Fibroblast of peridontal ligament (primary cell): Measurements from ENCODE around the gene STRBP.
A peak's percentile ranks its signal among the peaks of the same experiment; 100 is the strongest.
"Not testable (repeated sequence)": the region's sequence is repeated elsewhere in the genome, so short reads cannot be mapped to it uniquely, and the experiment has no call there.

Source experiments
- DNase-seq: peaks from one replicate; pipeline ENCODE4 v3.0.0-alpha.2; 2010; ENCODE audit errors: extremely low read depth

Gene STRBP

DNA sequence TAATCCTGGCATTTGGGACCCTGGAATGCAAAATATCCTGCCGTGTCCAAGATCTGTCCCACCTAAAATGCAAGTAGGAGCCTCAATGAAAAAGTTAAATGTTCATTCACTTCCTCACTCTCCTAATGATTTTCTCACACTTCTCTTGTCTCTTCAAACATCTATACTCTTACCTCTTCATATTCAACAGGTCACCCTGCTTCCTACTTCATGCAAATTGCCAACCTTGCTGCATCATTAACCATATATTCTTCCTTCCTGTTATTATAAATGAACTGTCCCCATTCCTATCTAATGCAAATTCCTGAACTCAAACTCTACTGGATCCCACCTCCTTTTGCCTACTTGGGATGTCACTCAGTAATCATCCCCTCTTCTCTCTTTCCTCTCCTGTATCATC lies 74.4 kb downstream of the STRBP start:
- no peak for DNase-seq

DNA sequence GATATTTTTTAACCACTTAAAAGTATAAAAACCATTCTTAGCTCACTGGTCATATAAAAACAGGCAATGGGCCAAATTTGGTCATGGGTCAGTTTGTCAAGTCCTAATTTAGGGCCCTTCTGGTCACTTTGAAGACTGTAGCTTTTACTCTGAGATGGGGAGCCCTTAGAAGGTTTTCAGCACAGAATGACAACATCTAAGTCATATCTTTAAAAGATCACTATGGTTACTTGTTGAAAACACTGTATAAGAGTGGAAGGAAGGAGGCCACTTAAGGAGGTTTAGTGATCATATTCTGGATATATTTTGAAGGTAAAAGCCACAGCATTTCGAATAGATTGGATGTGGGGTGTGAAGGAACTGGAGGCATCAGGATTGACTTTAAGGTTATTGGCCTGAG lies 76.7 kb downstream of the STRBP start:
- DNase-seq: no peak

- no peak for DNase-seq
Observed at GRCh38 chr9:123191260-123191659, 77.1 kb downstream of the STRBP start.

DNA sequence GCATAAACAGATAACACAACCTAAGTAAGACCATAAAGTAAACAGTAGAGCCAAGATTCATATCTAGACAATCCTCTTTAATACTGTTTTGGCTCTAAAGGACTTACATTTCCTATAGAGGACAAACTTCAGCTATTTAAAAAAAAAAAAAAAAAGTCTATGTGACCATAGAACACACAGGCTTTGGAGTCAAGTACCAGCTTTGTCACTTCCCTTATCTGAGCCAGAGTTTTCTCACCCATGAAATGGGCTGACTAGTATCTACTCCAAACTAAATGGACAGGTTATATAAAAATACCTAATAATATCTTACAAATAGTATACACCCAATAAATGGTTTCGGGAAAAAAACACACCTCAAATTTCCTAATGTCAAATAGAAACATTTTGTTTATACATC lies 81.3 kb downstream of the STRBP start:
- DNase-seq: no peak

DNA sequence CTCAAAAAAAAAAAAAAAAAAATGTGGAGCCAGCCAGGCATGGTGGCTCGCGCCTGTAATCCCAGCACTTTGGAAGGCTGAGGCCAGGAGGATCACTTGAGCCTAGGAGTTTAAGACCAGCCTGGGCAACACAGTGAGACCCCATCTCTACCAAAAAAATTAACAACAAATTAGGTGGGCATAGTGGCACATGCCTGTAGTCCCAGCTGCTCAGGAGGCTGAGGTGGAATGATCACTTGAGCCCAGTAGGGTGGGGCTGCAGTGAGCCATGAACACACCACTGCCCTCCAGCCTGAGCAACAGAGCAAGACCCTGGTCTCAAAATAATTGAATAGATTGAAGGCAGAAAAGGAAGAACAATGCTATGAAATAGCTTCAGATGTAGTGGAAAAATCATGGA lies 82.4 kb downstream of the STRBP start:
- not testable (repeated sequence) for DNase-seq

GRCh38 chr9:123176949-123177348 lies 91.4 kb downstream of the STRBP start:
- DNase-seq: no peak

- DNase-seq: no peak
Observed at GRCh38 chr9:123175854-123176629, 92.3 kb downstream of the STRBP start.

- no peak for DNase-seq
Observed at GRCh38 chr9:123174887-123175518, 93.4 kb downstream of the STRBP start.

GRCh38 chr9:123174079-123174478 lies 94.3 kb downstream of the STRBP start:
- DNase-seq: no peak

DNA sequence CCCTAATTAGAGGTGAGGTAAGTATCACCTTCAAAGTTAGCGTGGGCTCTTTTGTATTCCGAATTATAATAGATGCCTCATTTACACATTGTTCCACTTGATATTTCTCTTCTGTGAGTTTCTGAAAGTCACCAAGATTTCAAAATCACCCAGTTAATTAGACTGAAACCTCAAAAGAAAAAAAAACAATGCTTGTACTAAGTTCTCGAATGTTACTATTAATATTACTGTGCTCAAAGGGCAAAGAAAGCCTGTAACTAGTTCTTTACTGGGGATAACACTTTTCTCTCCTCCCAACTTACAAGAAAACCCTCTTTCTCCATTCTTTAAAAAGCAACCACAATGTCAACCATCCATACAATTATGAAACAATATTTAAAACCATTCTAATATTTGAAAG lies 98.5 kb downstream of the STRBP start:
- no peak for DNase-seq

GRCh38 chr9:123168586-123168985 lies 99.8 kb downstream of the STRBP start:
- DNase-seq: no peak

DNA sequence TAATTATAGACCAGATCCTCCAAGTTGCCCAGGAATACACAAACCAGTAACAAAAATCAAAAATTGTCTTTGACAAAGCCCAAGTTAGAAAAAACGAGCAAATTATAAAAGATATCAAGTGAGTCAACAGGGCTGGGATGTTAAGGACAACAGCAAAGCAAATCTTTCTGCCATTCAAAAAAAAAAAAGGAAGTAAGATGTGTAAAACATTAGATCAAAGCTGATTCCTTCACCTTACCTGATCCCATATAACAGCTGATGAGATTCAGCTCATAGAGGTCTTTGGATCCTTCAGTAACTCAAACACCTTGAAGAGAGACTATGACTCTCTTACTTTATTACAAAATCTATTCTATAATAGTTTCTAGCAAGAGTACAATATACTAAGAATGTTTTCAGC lies 100.9 kb downstream of the STRBP start:
- no peak for DNase-seq

- DNase-seq: no peak
Observed at GRCh38 chr9:123165813-123166212, 102.6 kb downstream of the STRBP start.

- DNase-seq: no peak
Observed at GRCh38 chr9:123164285-123164684, 104.1 kb downstream of the STRBP start.

GRCh38 chr9:123162791-123163345 lies 105.5 kb downstream of the STRBP start:
- DNase-seq: peak; percentile 27

DNA sequence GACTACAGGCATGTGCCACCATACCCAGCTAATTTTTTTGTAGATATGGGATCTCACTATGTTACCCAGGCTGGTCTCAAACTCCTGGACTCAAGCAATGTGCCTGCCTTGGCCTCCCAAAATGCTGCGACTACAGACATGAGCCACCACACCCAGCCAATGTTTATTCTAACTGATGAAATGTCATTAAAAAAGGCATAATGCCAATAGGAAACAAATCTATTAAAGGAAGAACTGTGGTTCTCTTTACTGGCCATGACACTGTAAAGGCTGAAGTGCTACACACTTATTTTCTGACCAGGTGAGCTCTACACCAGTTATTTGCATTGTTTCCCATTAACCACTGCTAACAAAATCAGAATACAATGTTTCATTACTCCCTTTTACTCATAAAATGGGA lies 106.0 kb downstream of the STRBP start:
- DNase-seq: no peak

DNA sequence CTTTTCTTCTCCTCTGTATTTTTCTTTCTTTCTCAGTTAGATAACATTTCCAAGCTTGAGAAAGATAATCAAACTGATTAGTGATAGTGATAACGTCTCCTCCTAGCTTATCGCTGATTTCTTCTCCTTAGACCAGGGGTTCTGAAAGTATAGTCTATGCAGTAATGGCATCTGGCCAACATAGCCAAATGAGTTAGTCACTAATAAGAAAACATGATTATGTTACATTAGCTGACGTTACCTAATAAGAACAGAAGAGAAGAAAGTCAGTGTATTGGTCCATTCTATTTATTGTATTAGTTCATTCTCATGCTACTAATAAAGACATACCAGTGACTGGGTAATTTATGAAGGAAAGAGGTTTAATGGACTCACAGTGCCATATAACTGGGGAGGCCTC lies 111.2 kb downstream of the STRBP start:
- DNase-seq: no peak

GRCh38 chr9:123150708-123151503 lies 117.5 kb downstream of the STRBP start:
- DNase-seq: no peak

GRCh38 chr9:123149067-123149466 lies 119.3 kb downstream of the STRBP start:
- no peak for DNase-seq

- no peak for DNase-seq
Observed at GRCh38 chr9:123138163-123138562, 130.2 kb downstream of the STRBP start.

DNA sequence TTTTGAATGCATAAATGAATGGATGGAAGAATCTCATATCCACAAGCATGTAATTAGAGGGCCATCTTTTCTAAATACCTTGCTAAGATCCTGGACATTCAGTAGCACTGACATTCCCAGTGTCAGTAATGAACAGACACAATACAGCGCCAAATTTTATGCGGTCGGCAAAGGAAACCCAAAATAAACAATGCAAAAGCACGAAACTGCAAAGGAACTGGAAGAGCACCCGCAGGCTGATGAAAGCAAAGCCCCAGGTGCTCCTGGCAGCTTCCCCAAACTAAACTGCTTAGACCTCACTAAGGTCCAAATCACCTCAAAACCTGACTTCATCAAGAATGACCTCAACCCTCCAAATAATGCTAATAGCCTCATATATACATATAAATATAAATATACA lies 133.0 kb downstream of the STRBP start:
- DNase-seq: no peak

- no peak for DNase-seq
Observed at GRCh38 chr9:123132696-123133095, 135.7 kb downstream of the STRBP start.
